ENCODE data around the gene LYSMD4. TPM values are rescaled to one million over a fixed set of nuclear protein-coding genes. Genes with fewer than 3 reads are reported as not detected.

LYSMD4 gene
- total and polyA plus RNA-seq, 4 donors = 3.9 to 12.1 (median 7.2) TPM

DNA sequence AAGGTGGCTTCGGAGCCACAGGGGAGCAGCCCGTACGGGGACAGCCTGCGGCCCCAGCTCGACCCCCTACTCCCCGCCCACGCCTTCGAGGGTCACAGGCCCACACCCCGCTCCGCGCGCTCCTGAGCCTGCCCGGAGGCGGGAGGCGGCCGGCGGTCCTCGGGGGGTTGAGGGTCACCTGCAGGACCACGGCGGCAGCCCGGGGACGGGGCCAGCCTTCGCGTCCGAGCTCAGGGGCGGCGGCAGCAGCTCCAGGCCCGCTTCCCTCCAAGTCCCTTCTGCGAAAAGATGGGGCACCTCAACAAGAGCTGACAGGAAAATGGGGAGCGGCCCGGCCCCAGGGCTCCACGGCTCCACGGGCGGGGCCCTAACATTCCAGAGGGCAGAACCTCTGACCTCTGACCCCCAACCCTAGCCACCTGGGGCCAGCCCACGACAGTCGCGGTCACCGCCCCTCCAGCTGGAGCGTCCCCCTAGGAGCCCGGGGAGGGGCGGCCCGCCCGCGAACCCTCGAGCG, 428 bp downstream of the LYSMD4 start:
- WGBS = under 1% methylated on average over 46 of the region's 46 CpGs
- peaks cover 0 to 11% (median 2%) of the 10 kb centered on the region in 4 donors for H3K36me3 ChIP-seq (ENCODE audit: control insufficient read depth in 4 of 4, insufficient read depth in 3 of 4, low read depth in 1 of 4, low read length in 3 of 4)
- peaks cover 5 to 14% (median 9%) of the 10 kb centered on the region in 4 donors for H3K4me1 ChIP-seq (ENCODE audit: control insufficient read depth in 4 of 4, insufficient read depth in 4 of 4, low read length in 3 of 4)
- H3K27me3 ChIP-seq (ENCODE audit: control insufficient read depth in 4 of 4, insufficient read depth in 4 of 4, low read length in 3 of 4) = no peaks in the 10 kb centered on the region
- H3K9me3 ChIP-seq (ENCODE audit: control insufficient read depth in 4 of 4, low read length in 3 of 4) = no peaks in the 10 kb centered on the region
- H3K9ac ChIP-seq (ENCODE audit: low read depth in 1 of 2, low read length in 2 of 2) = peak overlapping the region; percentile 52 to 63
- peak overlapping the region; percentile 48 to 58 for H3K27ac ChIP-seq (ENCODE audit: low read depth in 1 of 2, low read length in 2 of 2)
- DNase-seq (ENCODE audit: low spot score) = no peak
- peak overlapping the region; percentile 79 to 88 (median 86) for H3K4me3 ChIP-seq (ENCODE audit: low read depth in 1 of 3, low read length in 3 of 3)
- TF ChIP-seq, protein P1, sequence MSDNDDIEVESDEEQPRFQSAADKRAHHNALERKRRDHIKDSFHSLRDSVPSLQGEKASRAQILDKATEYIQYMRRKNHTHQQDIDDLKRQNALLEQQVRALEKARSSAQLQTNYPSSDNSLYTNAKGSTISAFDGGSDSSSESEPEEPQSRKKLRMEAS (IDR thresholded peaks at IDR 0.05) = no peak
- TF ChIP-seq EGR1 (IDR thresholded peaks at IDR 0.05; ENCODE audit: low read depth in 2 of 2) (no peak), NR2F2 (IDR thresholded peaks at IDR 0.05) (peak; percentile 90), RXRA (IDR thresholded peaks at IDR 0.05) (peak in 1 of 2 donors; percentile 26)
- TF ChIP-seq, protein P2, sequence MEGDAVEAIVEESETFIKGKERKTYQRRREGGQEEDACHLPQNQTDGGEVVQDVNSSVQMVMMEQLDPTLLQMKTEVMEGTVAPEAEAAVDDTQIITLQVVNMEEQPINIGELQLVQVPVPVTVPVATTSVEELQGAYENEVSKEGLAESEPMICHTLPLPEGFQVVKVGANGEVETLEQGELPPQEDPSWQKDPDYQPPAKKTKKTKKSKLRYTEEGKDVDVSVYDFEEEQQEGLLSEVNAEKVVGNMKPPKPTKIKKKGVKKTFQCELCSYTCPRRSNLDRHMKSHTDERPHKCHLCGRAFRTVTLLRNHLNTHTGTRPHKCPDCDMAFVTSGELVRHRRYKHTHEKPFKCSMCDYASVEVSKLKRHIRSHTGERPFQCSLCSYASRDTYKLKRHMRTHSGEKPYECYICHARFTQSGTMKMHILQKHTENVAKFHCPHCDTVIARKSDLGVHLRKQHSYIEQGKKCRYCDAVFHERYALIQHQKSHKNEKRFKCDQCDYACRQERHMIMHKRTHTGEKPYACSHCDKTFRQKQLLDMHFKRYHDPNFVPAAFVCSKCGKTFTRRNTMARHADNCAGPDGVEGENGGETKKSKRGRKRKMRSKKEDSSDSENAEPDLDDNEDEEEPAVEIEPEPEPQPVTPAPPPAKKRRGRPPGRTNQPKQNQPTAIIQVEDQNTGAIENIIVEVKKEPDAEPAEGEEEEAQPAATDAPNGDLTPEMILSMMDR (IDR thresholded peaks at IDR 0.05; ENCODE audit: low read depth, low read length, missing input control) = no peak

DNA sequence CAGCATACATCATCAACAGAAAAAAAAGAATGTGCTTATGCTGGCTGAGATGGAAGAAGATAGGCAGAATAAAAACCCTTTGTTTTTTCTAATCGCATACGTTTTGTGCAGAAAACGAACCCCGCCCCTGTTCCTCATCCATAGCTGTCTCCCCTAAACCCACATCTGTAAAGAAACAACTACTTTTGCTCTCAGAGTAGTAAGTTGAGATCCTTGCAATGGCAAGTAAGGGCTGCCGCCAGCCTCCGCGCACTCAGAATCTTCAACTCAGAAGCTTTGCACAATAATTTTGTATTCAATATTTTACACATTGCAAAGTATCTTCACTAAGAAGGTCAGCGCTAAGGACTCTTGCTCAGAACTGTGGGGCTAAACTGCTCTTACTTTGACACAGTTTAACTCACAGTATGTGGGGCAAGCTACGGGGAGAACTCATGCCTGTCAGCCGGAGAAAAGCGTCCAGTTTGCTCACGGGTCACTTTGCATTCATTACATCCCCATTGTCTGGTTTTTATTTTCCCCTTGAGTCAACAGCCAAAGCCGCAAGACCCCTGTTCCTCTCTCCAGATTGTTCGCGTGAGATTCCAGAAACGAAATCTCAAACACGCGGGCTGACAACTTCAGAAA, 1.0 kb downstream of the LYSMD4 start:
- Histone ChIP-seq H3K36me3 (ENCODE audit: control insufficient read depth in 4 of 4, insufficient read depth in 3 of 4, low read depth in 1 of 4, low read length in 3 of 4) (peaks cover 0 to 11% (median 2%) of the 10 kb centered on the region in 4 donors), H3K9me3 (ENCODE audit: control insufficient read depth in 4 of 4, low read length in 3 of 4) (no peaks in the 10 kb centered on the region), H3K9ac (ENCODE audit: low read depth in 1 of 2, low read length in 2 of 2) (peak overlapping the region; percentile 52 to 63), H3K4me1 (ENCODE audit: control insufficient read depth in 4 of 4, insufficient read depth in 4 of 4, low read length in 3 of 4) (peaks cover 5 to 14% (median 9%) of the 10 kb centered on the region in 4 donors), H3K4me3 (ENCODE audit: low read depth in 1 of 3, low read length in 3 of 3) (peak overlapping the region; percentile 79 to 88 (median 86)), H3K27me3 (ENCODE audit: control insufficient read depth in 4 of 4, insufficient read depth in 4 of 4, low read length in 3 of 4) (no peaks in the 10 kb centered on the region), H3K27ac (ENCODE audit: low read depth in 1 of 2, low read length in 2 of 2) (peak overlapping the region in 1 of 2 donors; percentile 58)
- TF ChIP-seq HNF4A (conservative IDR thresholded peaks at IDR 0.05) = no peak
- no peak for TF ChIP-seq YY1 (IDR thresholded peaks at IDR 0.05)
- no peak for DNase-seq (ENCODE audit: low spot score)
- WGBS = 37% methylated on average over 18 of the region's 18 CpGs

DNA sequence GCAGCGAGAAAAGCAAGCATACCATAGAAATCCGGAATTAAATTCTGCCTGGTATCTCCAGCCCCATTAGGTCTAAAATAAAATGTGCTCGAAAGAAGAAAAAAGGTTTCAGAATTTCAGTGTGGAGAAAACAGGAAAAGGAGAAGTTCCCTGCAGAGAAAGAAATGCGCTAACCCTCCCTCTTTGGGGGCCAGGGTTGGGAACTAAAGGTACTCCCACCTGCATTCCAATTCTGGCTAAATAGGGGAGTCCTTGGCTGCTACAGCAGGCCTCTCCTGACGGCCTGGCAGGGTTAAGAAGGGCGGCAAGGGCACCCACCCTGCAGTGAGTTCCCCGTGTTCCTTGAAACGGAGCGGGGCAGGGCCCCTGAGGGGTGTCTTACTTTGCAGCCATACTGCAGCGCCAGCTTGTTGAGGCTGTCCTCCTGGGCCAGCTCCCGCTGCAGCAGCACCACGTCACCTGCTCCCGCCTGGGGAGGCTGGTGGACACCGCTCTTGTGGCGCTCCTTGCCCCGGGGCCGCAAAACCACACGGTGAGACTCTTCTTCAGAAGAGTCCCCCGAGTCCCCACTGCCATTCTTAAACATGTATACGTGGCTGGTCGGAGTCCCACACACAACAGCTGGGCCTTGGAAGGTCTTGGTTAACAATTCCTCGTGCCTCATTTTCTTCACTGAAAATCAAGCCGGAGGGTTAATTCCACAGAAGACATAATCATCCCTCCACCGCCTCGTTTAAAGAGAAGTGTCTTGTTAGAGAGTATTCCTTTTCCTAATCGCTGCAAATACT, 1.7 kb downstream of the LYSMD4 start:
- H3K27me3 ChIP-seq (ENCODE audit: control insufficient read depth in 4 of 4, insufficient read depth in 4 of 4, low read length in 3 of 4) = no peaks in the 10 kb centered on the region
- 92% methylated on average over 26 of the region's 26 CpGs for WGBS
- H3K9ac ChIP-seq (ENCODE audit: low read depth in 1 of 2, low read length in 2 of 2) = no peak overlapping the region
- peaks cover 5 to 14% (median 9%) of the 10 kb centered on the region in 4 donors for H3K4me1 ChIP-seq (ENCODE audit: control insufficient read depth in 4 of 4, insufficient read depth in 4 of 4, low read length in 3 of 4)
- DNase-seq (ENCODE audit: low spot score) = no peak
- H3K36me3 ChIP-seq (ENCODE audit: control insufficient read depth in 4 of 4, insufficient read depth in 3 of 4, low read depth in 1 of 4, low read length in 3 of 4) = peaks cover 0 to 11% (median 2%) of the 10 kb centered on the region in 4 donors
- H3K9me3 ChIP-seq (ENCODE audit: control insufficient read depth in 4 of 4, low read length in 3 of 4) = no peaks in the 10 kb centered on the region
- no peak overlapping the region for H3K4me3 ChIP-seq (ENCODE audit: low read depth in 1 of 3, low read length in 3 of 3)
- H3K27ac ChIP-seq (ENCODE audit: low read depth in 1 of 2, low read length in 2 of 2) = no peak overlapping the region
- TF ChIP-seq YY1 (IDR thresholded peaks at IDR 0.05) (no peak), EGR1 (IDR thresholded peaks at IDR 0.05; ENCODE audit: low read depth in 2 of 2) (no peak), FOXA1 (IDR thresholded peaks at IDR 0.05) (no peak)
- TF ChIP-seq, protein P2 (IDR thresholded peaks at IDR 0.05; ENCODE audit: low read depth, low read length, missing input control) = no peak

All from liver (tissue), 9 donors.